Ascending aorta (tissue), 2 donors: ENCODE measurements around the gene CRYGS. TPM values are rescaled to one million over a fixed set of nuclear protein-coding genes. Genes with fewer than 3 reads are reported as not detected.

Experiments
- DNase-seq, 2 donors: peaks; one replicate each; pipeline ENCODE4 v3.0.0-alpha.2; 2019; ENCODE audit warnings: low spot score in 2 of 2
- H3K27ac ChIP-seq, 2 donors: fragments of 200-600 bp; sonication (generic); one replicate each; pipeline ENCODE4 v1.5.1; 2016 to 2017; ENCODE audit warnings: mild to moderate bottlenecking in 1 of 2
- H3K27me3 ChIP-seq: fragments of 200-600 bp; sonication (generic); one replicate; pipeline ENCODE4 v1.5.1; 2017
- H3K36me3 ChIP-seq, 2 donors: fragments of 200-600 bp; sonication (generic); one replicate each; pipeline ENCODE4 v1.5.1; 2016
- H3K4me1 ChIP-seq, 2 donors: fragments of 200-600 bp; sonication (generic); one replicate each; pipeline ENCODE4 v1.5.1; 2016 to 2017; ENCODE audit warnings: mild to moderate bottlenecking in 1 of 2
- H3K4me3 ChIP-seq, 2 donors: fragments of 200-600 bp; sonication (generic); one replicate each; pipeline ENCODE4 v1.5.1; 2016 to 2017; ENCODE audit warnings: mild to moderate bottlenecking in 1 of 2
- H3K9me3 ChIP-seq, 2 donors: fragments of 200-600 bp; sonication (generic); one replicate each; pipeline ENCODE4 v1.5.1; 2016
- intact Hi-C: fragments of 100-400 bp; cut with DNase I; formaldehyde crosslinking; loops from one replicate; pipeline ENCODE4 v1.15.1; 2023
- total RNA-seq: library from RNA; depleted of rRNA; stranded (reverse); fragments of >200 nt; gene quantifications from one replicate; pipeline ENCODE4 v1.1.0, GENCODE V29; 2016
- TF ChIP-seq, protein P1 (sequence below), 3 experiments: fragments of 200-600 bp in 2 of 3; fragments of 450-650 bp in 1 of 3; sonication (generic) in 2 of 3; IDR thresholded peaks; one replicate each; pipeline ENCODE4 v1.5.1; 2016 to 2019; ENCODE audit warnings: antibody characterized with exemption in 3 of 3, mild to moderate bottlenecking in 1 of 3, moderate library complexity in 1 of 3

The CRYGS gene
- total RNA-seq, 1 donor from 2014 or later: not detected

DNA sequence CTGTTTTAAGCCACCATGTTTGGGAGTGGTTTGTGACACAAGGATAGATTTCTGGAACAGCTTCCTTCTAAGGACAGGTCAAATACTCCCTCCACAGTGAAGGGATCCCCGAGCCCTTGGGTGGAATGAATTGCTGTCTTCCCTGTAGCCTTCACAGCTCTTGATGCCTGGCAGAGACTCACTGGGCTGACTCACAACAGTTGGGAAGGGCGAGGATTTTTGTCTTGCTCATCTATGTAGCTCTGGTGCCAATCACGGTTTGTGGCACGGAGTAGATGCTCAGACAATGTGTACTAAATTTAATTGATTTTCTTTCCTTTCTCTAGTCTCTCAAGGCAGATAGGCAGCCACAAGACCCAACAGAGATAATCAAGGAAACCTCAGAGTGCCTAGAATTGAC, 27.0 kb downstream of the CRYGS start:
- Histone ChIP-seq H3K36me3 (no peaks in the 10 kb centered on the region), H3K27ac (no peak overlapping the region), H3K27me3 (no peaks in the 10 kb centered on the region), H3K4me3 (no peak overlapping the region), H3K9me3 (no peaks in the 10 kb centered on the region), H3K4me1 (no peaks in the 10 kb centered on the region)
- TF ChIP-seq, protein P1, sequence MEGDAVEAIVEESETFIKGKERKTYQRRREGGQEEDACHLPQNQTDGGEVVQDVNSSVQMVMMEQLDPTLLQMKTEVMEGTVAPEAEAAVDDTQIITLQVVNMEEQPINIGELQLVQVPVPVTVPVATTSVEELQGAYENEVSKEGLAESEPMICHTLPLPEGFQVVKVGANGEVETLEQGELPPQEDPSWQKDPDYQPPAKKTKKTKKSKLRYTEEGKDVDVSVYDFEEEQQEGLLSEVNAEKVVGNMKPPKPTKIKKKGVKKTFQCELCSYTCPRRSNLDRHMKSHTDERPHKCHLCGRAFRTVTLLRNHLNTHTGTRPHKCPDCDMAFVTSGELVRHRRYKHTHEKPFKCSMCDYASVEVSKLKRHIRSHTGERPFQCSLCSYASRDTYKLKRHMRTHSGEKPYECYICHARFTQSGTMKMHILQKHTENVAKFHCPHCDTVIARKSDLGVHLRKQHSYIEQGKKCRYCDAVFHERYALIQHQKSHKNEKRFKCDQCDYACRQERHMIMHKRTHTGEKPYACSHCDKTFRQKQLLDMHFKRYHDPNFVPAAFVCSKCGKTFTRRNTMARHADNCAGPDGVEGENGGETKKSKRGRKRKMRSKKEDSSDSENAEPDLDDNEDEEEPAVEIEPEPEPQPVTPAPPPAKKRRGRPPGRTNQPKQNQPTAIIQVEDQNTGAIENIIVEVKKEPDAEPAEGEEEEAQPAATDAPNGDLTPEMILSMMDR (IDR thresholded peaks at IDR 0.05): no peak
- intact Hi-C loops: no loop called here
- DNase-seq: no peak

DNA sequence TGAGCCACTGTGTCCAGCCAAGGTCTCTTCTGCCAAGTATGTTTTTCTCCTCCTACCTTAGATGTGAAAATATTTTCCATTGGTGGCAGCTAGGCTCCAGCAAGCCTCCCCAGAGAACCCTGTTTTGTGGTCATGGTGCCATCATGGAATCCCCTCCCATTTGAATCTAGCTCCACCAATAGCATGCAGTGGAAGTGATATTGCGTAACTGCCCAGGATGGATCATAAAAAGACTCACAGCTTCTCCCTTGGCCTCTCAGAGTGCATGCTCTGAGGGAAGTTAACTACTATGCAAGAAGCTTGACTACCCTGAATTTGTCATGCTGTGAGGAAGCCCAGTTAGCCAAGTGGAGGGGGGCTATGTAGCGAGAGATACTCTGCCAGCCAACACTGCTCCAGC, 27.5 kb downstream of the CRYGS start:
- Histone ChIP-seq H3K27me3 (no peaks in the 10 kb centered on the region), H3K4me1 (no peaks in the 10 kb centered on the region), H3K9me3 (no peaks in the 10 kb centered on the region), H3K36me3 (no peaks in the 10 kb centered on the region), H3K4me3 (no peak overlapping the region), H3K27ac (no peak overlapping the region)
- no peak for DNase-seq
- intact Hi-C loops: no loop called here
- TF ChIP-seq, protein P1 (IDR thresholded peaks at IDR 0.05): no peak

DNA sequence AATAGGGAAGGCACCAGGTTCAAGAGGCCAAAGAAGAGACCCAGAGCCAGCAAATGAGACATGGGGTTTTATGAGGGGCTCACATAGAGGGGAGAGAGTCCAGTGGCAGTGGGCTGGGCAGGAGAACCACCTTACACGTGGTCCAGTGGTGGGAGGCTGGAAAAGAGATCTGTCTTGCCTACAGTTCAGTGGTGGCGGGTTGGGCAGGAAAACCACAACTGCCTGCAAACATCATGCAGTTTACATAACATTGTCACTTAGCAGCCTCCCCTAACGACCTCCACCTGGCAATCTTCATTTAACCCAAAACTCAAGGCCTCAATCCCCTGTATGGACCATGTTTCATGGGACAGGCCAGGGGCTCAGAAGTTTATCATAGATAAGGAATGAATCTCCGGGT, 29.1 kb downstream of the CRYGS start:
- H3K9me3 ChIP-seq: no peaks in the 10 kb centered on the region
- no peaks in the 10 kb centered on the region for H3K36me3 ChIP-seq
- no peaks in the 10 kb centered on the region for H3K27me3 ChIP-seq
- H3K4me1 ChIP-seq: no peaks in the 10 kb centered on the region
- intact Hi-C loops: no loop called here
- no peak for DNase-seq
- TF ChIP-seq, protein P1 (IDR thresholded peaks at IDR 0.05): no peak
- no peak overlapping the region for H3K27ac ChIP-seq
- no peak overlapping the region for H3K4me3 ChIP-seq

DNA sequence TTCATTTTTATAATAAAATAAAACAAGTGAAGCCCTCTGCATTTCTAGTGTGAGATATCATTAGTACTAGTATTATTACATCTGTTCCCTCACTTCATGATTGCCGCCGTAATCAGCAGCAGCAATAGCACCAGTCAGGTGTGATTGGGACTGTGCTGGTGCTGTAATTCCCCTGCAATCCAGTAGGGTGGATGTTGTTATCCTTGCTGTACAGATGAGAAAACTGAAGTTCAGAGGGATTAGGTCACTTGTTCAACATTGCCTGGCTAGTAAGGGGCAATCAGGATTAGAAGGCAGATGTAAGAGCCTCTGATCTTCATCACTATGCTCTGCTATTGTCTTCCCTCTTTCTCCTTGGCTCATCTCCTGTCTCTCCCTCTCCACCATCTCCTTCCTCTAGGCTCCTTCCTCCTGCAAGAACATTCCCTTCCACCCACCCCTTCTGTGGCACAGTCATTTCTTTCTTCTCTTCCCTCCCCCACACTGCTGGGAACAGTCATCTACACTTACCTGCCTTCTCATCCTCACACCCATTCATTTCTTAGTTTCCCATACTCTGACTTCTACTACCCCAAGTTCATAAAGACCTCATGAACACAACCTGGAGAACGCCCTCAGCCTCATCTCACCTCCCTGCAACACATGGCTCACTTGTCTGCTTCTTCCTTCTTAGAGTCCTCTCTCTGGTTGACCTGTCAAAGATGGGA, 29.7 kb downstream of the CRYGS start:
- DNase-seq: no peak
- no peaks in the 10 kb centered on the region for H3K9me3 ChIP-seq
- no peaks in the 10 kb centered on the region for H3K4me1 ChIP-seq
- no peak overlapping the region for H3K27ac ChIP-seq
- intact Hi-C loops: no loop called here
- TF ChIP-seq, protein P1 (IDR thresholded peaks at IDR 0.05): peak in 1 of 3 experiments; percentile 24
- no peaks in the 10 kb centered on the region for H3K27me3 ChIP-seq
- no peaks in the 10 kb centered on the region for H3K36me3 ChIP-seq
- H3K4me3 ChIP-seq: no peak overlapping the region

DNA sequence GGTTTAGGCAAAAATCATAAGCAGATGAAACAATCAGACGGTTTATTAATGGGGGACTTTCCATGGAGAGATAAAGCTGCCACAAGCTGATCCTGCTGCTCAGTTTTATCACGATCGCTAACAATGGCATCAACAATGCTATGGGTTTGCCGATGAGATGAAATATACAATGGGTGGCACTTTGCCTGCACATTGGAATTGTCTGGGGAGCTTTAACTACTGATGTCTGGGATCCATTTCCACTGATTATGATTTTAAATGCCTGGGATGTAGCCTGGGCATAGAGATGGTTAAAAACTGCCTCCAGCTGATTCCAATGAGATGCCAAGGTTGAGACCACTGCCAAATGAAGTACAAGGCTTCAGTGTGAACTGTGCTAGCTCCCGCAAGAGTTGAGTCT, 30.8 kb downstream of the CRYGS start:
- no peak overlapping the region for H3K4me3 ChIP-seq
- intact Hi-C loops: no loop called here
- no peaks in the 10 kb centered on the region for H3K4me1 ChIP-seq
- no peak for DNase-seq
- TF ChIP-seq, protein P1 (IDR thresholded peaks at IDR 0.05): no peak
- no peak overlapping the region for H3K27ac ChIP-seq
- no peaks in the 10 kb centered on the region for H3K36me3 ChIP-seq
- no peaks in the 10 kb centered on the region for H3K27me3 ChIP-seq
- H3K9me3 ChIP-seq: no peaks in the 10 kb centered on the region
